ENCODE measurements around the gene LRRC27.

Gene LRRC27

DNA sequence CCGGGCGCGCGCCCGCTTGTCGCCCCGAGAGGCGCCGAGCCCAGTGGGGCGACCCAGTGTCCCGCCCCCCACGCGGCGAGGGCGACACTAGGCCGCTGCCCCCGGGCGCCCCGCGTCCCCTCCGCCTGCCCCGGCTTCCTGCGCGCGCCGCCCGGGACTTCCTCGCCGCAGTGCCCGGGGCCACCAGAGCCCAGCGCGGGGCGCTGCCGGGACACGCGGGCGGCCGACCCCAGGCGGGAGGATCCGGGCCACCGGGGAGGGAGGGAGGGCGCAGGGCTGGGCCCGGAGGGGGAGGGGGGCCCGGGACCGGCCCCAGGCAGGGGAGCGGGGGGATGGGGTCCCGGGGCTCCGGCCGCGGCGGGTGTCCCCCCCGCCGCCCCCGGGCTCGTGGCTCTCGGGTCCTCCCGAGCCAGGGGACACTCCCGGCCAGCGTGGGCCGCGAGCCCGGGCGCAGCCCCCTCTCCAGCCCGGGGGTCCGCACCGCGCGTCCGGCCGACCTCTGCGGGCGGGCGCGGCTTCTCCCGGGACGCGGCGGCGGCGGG lies 64.6 kb downstream of the LRRC27 start:
- Mint-ChIP-seq H3K27me3 (ENCODE audit: low read depth) (no peaks in the 10 kb centered on the region), H3K4me1 (peaks cover 11% of the 10 kb centered on the region), H3K9me3 (peaks cover 3% of the 10 kb centered on the region), H3K36me3 (ENCODE audit: low read depth) (no peaks in the 10 kb centered on the region), H3K4me3 (no peak overlapping the region), H3K27ac (no peak overlapping the region)
- TF ChIP-seq, protein P1, sequence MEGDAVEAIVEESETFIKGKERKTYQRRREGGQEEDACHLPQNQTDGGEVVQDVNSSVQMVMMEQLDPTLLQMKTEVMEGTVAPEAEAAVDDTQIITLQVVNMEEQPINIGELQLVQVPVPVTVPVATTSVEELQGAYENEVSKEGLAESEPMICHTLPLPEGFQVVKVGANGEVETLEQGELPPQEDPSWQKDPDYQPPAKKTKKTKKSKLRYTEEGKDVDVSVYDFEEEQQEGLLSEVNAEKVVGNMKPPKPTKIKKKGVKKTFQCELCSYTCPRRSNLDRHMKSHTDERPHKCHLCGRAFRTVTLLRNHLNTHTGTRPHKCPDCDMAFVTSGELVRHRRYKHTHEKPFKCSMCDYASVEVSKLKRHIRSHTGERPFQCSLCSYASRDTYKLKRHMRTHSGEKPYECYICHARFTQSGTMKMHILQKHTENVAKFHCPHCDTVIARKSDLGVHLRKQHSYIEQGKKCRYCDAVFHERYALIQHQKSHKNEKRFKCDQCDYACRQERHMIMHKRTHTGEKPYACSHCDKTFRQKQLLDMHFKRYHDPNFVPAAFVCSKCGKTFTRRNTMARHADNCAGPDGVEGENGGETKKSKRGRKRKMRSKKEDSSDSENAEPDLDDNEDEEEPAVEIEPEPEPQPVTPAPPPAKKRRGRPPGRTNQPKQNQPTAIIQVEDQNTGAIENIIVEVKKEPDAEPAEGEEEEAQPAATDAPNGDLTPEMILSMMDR (IDR thresholded peaks at IDR 0.05; ENCODE audit: unreplicated experiment in 3 of 3) = peak; percentile 14 to 32 (median 18)

DNA sequence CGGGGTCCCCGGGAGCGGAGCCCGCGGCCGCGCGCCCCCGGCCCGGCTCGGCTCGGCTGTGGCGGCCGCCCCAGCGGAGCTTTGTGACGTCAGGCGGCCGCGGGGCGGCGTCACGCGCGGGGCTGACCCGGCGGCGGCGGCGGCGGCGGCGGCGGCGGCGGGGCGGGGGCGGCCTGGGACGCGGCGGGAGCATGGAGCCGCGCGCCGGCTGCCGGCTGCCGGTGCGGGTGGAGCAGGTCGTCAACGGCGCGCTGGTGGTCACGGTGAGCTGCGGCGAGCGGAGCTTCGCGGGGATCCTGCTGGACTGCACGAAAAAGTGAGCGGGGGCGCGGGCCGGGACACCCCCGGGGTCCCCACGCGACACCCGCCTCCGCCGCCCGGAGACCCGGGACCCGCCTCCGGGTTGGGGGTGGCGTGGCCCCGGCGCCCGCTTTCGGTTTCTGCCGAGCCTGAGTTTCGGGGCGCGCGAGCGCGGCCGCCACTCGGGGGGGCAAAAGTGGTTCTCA lies 65.1 kb downstream of the LRRC27 start, which contains the start of gene PWWP2B:
TSS of gene PWWP2B (plus strand) at position 165 of the 506 bp plus-strand sequence. CDS start at position 192, 27 bp downstream.
- H3K27me3 Mint-ChIP-seq (ENCODE audit: low read depth) = no peaks in the 10 kb centered on the region
- H3K9me3 Mint-ChIP-seq = no peaks in the 10 kb centered on the region
- H3K4me1 Mint-ChIP-seq = peaks cover 11% of the 10 kb centered on the region
- no peaks in the 10 kb centered on the region for H3K36me3 Mint-ChIP-seq (ENCODE audit: low read depth)
- peak within 1 kb of the TSS; percentile 53 to 86 (median 75) for H3K27ac Mint-ChIP-seq
- TF ChIP-seq, protein P1 (IDR thresholded peaks at IDR 0.05; ENCODE audit: unreplicated experiment in 3 of 3) = no peak
- peak within 1 kb of the TSS; percentile 89 for H3K4me3 Mint-ChIP-seq

DNA sequence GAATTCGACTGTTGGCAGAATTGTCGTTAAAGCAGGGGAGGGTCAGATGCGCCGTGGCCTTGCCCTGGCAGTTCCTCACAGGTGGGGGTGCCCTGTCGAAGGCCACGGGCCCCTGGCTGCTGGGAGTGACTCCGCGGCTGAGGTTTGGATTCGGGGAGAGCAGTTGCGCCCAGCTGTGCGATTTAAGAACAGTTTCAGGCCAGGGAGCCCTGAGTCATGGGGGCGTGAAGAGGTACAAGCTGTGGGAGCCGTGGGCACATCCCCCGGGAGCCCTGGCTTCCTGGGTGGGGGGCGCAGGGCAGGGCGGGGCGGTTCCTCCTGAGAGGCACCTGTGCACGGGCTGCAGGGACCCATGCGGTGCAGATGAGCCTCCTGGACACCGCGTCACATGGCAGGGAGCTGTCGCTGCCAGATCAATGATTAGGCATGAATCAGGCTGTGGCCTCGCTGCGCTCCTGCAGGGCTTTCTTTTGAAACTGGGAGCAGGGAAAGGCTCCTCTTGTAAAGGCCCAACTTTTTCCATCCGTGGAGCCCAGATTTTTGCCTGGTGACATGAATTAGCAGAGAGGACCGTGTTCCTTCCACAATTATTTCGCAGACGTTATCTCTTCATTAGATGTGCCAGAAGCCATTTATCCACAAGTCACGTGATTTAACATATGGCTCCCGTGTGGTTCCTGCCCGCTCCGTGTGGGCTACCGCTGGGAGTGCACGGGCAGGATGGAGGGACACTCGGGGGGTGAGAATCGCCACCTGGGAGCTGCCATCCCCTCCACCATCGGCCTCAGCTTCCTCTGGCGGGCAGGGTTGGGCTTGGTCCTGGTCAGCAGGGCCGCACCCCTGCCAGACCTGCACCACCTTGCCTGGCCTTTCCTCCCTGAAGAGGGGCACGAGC lies 65.9 kb downstream of the LRRC27 start:
- TF ChIP-seq, protein P1 (IDR thresholded peaks at IDR 0.05; ENCODE audit: unreplicated experiment in 3 of 3) = no peak
- Mint-ChIP-seq H3K9me3 (no peaks in the 10 kb centered on the region), H3K36me3 (ENCODE audit: low read depth) (no peaks in the 10 kb centered on the region), H3K4me1 (peaks cover 11% of the 10 kb centered on the region), H3K27ac (peak overlapping the region; percentile 53 to 86 (median 75)), H3K4me3 (peak overlapping the region; percentile 89), H3K27me3 (ENCODE audit: low read depth) (no peaks in the 10 kb centered on the region)

DNA sequence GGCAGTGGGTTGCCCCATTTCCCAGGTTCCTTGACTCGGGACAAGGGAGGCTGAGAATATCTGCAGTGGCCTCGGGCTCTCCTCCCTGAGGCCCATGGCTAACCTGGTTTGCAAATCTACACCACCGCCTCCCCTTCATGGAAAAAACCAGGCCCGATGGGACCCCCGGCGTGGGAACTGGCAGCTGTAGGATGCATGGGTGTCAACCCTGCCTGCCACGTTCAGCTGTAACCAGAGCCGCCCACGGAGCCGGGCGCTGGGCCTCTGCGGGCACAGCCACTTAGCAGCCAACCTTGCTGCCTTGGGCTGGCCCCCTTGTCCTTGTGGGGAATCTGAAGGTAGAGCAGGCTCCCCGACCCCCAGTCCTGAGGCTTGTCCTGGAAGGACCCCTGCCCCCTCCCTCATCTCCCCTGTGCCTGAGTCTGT lies 66.6 kb downstream of the LRRC27 start:
- no peaks in the 10 kb centered on the region for H3K36me3 Mint-ChIP-seq (ENCODE audit: low read depth)
- peak overlapping the region; percentile 68 to 89 (median 89) for H3K4me3 Mint-ChIP-seq
- peaks cover 14% of the 10 kb centered on the region for H3K4me1 Mint-ChIP-seq
- no peaks in the 10 kb centered on the region for H3K27me3 Mint-ChIP-seq (ENCODE audit: low read depth)
- H3K9me3 Mint-ChIP-seq = no peaks in the 10 kb centered on the region
- TF ChIP-seq, protein P1 (IDR thresholded peaks at IDR 0.05; ENCODE audit: unreplicated experiment in 3 of 3) = no peak
- no peak overlapping the region for H3K27ac Mint-ChIP-seq

DNA sequence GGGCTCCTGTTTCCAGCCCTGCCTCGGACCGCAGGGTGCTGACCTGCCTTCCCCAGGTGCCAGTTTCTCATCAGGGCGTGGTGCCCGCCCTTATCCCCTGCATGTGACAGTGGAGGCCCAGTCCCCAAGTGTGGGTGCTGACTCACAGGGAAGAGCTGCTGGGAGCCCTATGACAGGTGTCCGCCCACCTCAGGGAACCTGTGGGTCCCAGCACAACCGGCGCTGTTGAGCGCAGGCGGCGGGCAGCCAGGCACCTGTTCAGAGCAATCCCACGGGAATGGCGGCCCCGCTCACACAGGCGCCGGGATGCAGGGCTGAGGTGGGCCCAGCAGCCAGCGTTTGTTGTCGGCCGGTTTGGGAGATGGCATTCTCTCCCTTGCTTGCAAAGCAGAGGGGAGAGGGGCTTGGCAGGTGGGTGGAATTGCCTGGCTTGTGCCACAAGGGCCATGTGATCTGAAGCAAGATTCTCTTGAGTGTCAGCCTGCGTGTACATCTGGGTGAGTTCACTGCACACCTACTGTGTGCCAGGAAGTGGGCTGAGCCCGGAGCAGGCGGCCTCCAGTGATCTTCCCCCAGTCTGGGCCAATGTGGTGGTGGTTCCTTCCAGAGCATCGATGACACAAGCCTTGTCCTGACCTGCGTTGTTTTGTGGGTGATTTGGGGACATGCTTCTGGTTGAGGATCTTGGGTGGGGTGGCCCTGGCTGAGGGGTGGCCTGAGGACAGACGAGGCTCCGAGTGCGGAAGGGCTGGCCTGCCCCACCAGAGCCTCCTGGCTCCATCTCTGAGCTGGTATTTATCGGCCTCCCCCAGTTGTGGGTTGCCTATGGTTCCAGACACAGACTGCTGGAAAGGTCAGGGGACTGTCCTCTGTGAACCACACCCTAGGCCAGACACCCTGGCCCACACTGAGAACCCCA lies 67.4 kb downstream of the LRRC27 start:
- TF ChIP-seq, protein P1 (IDR thresholded peaks at IDR 0.05; ENCODE audit: unreplicated experiment in 3 of 3) = no peak
- Mint-ChIP-seq H3K4me1 (peaks cover 14% of the 10 kb centered on the region), H3K27ac (peak overlapping the region in 1 of 3 experiments; percentile 62), H3K9me3 (no peaks in the 10 kb centered on the region), H3K4me3 (peak overlapping the region; percentile 47 to 72 (median 72)), H3K27me3 (ENCODE audit: low read depth) (no peaks in the 10 kb centered on the region), H3K36me3 (ENCODE audit: low read depth) (no peaks in the 10 kb centered on the region)
